SK-N-MC (cell line): Measurements from ENCODE around the gene TMC2.

Source experiments
- FOXP2 ChIP-seq: optimal IDR thresholded peaks from 2 replicates; pipeline ENCODE3; 2011; ENCODE audit warnings: mild to moderate bottlenecking, moderate library complexity; ENCODE audit not compliant: insufficient read depth; ENCODE audit errors: extremely low read length, control extremely low read depth
- POLR2AphosphoS5 ChIP-seq: IDR thresholded peaks from 2 replicates; pipeline ENCODE4 v1.6.1; 2012; ENCODE audit warnings: mild to moderate bottlenecking, low read depth, low read length, borderline replicate concordance

DNA sequence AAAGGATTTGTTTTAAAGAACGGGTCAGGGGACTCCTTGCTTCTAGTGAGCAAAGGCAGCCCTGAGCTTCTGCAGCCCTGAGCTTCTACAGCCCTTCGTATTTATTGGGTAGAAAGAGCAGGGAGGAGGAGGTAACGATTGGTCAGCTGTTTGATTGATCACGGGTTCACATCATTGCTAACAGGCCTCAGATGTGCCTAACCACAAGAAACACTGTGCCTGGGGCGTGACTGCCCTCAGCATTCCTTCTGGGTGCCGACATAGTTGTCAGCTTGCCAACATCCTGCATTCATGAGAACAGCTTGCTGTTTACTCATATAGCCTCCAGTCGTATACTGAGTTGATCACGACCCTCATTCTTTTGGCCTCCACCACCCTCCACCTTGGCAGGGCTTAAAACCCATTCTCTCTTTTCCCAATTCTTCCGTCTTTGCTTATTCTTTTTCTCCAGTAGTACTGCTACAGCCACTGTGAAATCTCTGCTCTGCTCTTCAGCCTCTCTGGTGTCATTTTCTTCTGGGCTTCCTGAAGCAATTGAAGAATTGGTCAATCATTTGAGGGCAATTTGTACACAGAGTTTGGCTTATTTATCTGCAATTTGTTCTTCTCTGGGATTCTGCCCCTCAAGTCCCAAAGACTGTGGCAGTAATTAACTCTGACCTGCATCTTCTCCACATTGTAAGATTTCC lies 90.6 kb downstream of the TMC2 start:
- no peak for TF ChIP-seq FOXP2
- TF ChIP-seq POLR2AphosphoS5: no peak
